HepG2 (cell line): Measurements from ENCODE around the gene PRMT7. TPM values are rescaled to one million over a fixed set of nuclear protein-coding genes. Genes with fewer than 3 reads are reported as not detected.

Experiments
- BORCS8-MEF2B ChIP-seq: sonication (generic); formaldehyde crosslinking; IDR thresholded peaks from 2 replicates; pipeline ENCODE4 v1.8.0; 2022; ENCODE audit warnings: mild to moderate bottlenecking, missing genetic modification reagents
- ETV5 ChIP-seq: IDR thresholded peaks from 2 replicates; pipeline ENCODE4 v1.6.1; 2018; ENCODE audit warnings: missing biosample characterization, missing genetic modification reagents, inconsistent platforms, borderline replicate concordance
- GATAD2A ChIP-seq: IDR thresholded peaks from 2 replicates; pipeline ENCODE4 v1.6.1; 2016
- GFI1 ChIP-seq: sonication (generic); formaldehyde crosslinking; IDR thresholded peaks from 2 replicates; pipeline ENCODE4 v1.5.0; 2020; ENCODE audit warnings: missing genetic modification reagents, mild to moderate bottlenecking, borderline replicate concordance
- HCFC1 ChIP-seq: fragments of 150-350 bp; IDR thresholded peaks from 2 replicates; pipeline ENCODE4 v1.6.1; 2014; ENCODE audit warnings: low read depth, low read length
- IKZF4 ChIP-seq: sonication (generic); formaldehyde crosslinking; IDR thresholded peaks from 2 replicates; pipeline ENCODE4 v1.5.1; 2020; ENCODE audit warnings: borderline replicate concordance, mild to moderate bottlenecking, low read depth, missing genetic modification reagents; ENCODE audit errors: not compliant biosample characterization
- NCOA2 ChIP-seq: sonication (generic); formaldehyde crosslinking; IDR thresholded peaks from 2 replicates; pipeline ENCODE4 v1.8.0; 2022; ENCODE audit warnings: inconsistent platforms
- RAD21 ChIP-seq: fragments of 450-650 bp; formaldehyde crosslinking; IDR thresholded peaks from 2 replicates; pipeline ENCODE4 v1.5.0; 2020; ENCODE audit warnings: mild to moderate bottlenecking
- SOX5 ChIP-seq: IDR thresholded peaks from 2 replicates; pipeline ENCODE4 v1.6.1; 2016; ENCODE audit warnings: borderline replicate concordance
- SOX6 ChIP-seq, 2 experiments: fragments of 450-650 bp in 1 of 2; sonication (generic) in 1 of 2; formaldehyde crosslinking in 1 of 2; IDR thresholded peaks; 2 replicates each; pipeline versions ENCODE4 v1.4.0 to v1.6.1; 2017 to 2020; ENCODE audit warnings: antibody characterized with exemption in 1 of 2, mild to moderate bottlenecking in 1 of 2, missing genetic modification reagents in 1 of 2
- SPEN ChIP-seq: sonication (generic); formaldehyde crosslinking; IDR thresholded peaks from 2 replicates; pipeline ENCODE4 v1.5.1; 2020; ENCODE audit warnings: low read depth, mild to moderate bottlenecking, missing genetic modification reagents
- ZNF292 ChIP-seq: sonication (generic); formaldehyde crosslinking; IDR thresholded peaks from 2 replicates; pipeline ENCODE4 v1.8.1; 2022; ENCODE audit warnings: mild to moderate bottlenecking, low read depth, missing genetic modification reagents, borderline replicate concordance
- ZNF563 ChIP-seq: sonication (generic); formaldehyde crosslinking; IDR thresholded peaks from 2 replicates; pipeline ENCODE4 v1.8.0; 2022; ENCODE audit warnings: mild to moderate bottlenecking, moderate library complexity, missing genetic modification reagents
- ZNF768 ChIP-seq: sonication (generic); formaldehyde crosslinking; IDR thresholded peaks from 2 replicates; pipeline ENCODE4 v1.4.0; 2020; ENCODE audit warnings: missing genetic modification reagents
- polyA plus RNA-seq, 8 experiments: library from polyadenylated mRNA; depleted of rRNA in 3 of 8; stranded (reverse) in 7 of 8; unstranded in 1 of 8; fragments of >200 nt; fragmentation: Illumina TruSeq in 4 of 8; extraction: Trizol in 4 of 8; gene quantifications; 2 replicates each; pipeline versions ENCODE4 v1.2.1 to v1.2.3, GENCODE V29; 2011 to 2016; ENCODE audit warnings: low read depth in 4 of 8, missing spikeins in 1 of 8, mixed read lengths in 1 of 8; ENCODE audit not compliant: insufficient read depth in 1 of 8
- total RNA-seq, 5 experiments: library from RNA; depleted of rRNA; stranded (reverse); fragments of >200 nt; fragmentation: Illumina TruSeq; extraction: Trizol; gene quantifications; 2 replicates each; pipeline ENCODE4 v1.2.3, GENCODE V29; 2016; ENCODE audit warnings: low read depth in 1 of 5
- TF ChIP-seq, protein P1 (sequence below): IDR thresholded peaks from 2 replicates; pipeline ENCODE4 v1.4.0; 2020; ENCODE audit warnings: mild to moderate bottlenecking, missing genetic modification reagents
- TF ChIP-seq, protein P2 (sequence below): IDR thresholded peaks from 2 replicates; pipeline ENCODE4 v1.6.1; 2016; ENCODE audit warnings: control low read depth
- TF ChIP-seq, protein P3 (sequence below): sonication (generic); formaldehyde crosslinking; IDR thresholded peaks from 2 replicates; pipeline ENCODE4 v1.5.1; 2020; ENCODE audit warnings: mild to moderate bottlenecking, missing genetic modification reagents, moderate library complexity
- TF ChIP-seq, protein P4 (sequence below): sonication (generic); formaldehyde crosslinking; IDR thresholded peaks from 2 replicates; pipeline ENCODE4 v1.5.1; 2020; ENCODE audit warnings: missing genetic modification reagents, mild to moderate bottlenecking, borderline replicate concordance

The PRMT7 gene
- total and polyA plus RNA-seq, 2 of the 13 experiments (the other 11 are each of a cell fraction or from before 2014, with no cell fraction given), result 47.5 to 55.0 TPM

DNA sequence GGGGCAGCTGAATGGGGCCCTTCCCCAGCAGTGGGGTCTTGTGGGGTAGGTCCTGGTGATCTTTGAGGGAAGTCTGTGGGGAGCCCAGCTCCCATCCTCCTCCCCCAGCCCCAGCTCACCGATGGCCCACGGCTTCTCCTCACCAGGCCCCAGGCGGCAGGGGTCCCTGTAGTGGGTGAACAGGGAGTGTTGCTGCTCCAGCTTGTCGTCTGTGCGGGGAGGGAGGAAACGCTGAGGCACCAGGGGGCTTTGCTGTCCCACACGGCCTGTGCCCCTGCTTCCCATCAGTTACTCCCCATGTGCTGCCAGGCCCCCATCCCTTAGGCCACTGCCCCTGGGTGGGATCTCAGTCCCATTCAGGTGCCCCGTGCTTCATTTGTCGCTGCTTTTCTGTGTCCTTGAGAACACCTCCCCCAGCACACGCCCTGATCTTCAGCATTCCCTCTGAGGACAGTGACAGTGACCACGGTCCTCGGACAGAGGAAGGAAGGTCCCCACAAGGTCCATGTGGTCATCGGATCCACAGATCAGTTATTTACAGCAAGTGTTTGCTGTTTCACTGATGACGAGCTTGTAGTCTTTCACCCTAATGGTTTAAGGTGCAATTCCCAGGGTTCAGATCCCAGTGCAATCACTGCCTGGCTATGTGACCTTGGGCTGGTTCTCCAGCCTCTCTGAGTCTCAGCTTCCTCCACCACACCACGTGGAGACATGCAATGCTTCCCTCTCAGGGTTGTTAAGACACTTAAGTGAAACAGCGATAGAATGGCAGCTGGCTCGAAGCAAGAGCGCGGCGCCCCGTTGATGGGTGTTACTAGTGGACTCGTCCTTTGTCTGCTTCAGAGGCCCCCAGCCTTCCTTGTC, 53.1 kb downstream of the PRMT7 start (continued):
- TF ChIP-seq, protein P1, sequence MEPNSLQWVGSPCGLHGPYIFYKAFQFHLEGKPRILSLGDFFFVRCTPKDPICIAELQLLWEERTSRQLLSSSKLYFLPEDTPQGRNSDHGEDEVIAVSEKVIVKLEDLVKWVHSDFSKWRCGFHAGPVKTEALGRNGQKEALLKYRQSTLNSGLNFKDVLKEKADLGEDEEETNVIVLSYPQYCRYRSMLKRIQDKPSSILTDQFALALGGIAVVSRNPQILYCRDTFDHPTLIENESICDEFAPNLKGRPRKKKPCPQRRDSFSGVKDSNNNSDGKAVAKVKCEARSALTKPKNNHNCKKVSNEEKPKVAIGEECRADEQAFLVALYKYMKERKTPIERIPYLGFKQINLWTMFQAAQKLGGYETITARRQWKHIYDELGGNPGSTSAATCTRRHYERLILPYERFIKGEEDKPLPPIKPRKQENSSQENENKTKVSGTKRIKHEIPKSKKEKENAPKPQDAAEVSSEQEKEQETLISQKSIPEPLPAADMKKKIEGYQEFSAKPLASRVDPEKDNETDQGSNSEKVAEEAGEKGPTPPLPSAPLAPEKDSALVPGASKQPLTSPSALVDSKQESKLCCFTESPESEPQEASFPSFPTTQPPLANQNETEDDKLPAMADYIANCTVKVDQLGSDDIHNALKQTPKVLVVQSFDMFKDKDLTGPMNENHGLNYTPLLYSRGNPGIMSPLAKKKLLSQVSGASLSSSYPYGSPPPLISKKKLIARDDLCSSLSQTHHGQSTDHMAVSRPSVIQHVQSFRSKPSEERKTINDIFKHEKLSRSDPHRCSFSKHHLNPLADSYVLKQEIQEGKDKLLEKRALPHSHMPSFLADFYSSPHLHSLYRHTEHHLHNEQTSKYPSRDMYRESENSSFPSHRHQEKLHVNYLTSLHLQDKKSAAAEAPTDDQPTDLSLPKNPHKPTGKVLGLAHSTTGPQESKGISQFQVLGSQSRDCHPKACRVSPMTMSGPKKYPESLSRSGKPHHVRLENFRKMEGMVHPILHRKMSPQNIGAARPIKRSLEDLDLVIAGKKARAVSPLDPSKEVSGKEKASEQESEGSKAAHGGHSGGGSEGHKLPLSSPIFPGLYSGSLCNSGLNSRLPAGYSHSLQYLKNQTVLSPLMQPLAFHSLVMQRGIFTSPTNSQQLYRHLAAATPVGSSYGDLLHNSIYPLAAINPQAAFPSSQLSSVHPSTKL (CRISPR knock-in tag), result 0 out of 2 replicates have a peak, but pooled peaks have one; percentile 29
- peak; percentile 48 for TF ChIP-seq ZNF768 (CRISPR knock-in tag)
- peak; percentile 8 for TF ChIP-seq IKZF4
- 0 out of 2 replicates have a peak, but pooled peaks have one; percentile 32 for TF ChIP-seq BORCS8-MEF2B (CRISPR knock-in tag)
- TF ChIP-seq ZNF563 (CRISPR knock-in tag), result peak; percentile 48; the same call in 1 of the 2 replicates
- 0 out of 2 replicates have a peak, but pooled peaks have one; percentile 9 for TF ChIP-seq GATAD2A (CRISPR knock-in tag)
- TF ChIP-seq ZNF292 (CRISPR knock-in tag), result peak; percentile 38; the same call in 1 of the 2 replicates
- TF ChIP-seq, protein P2, sequence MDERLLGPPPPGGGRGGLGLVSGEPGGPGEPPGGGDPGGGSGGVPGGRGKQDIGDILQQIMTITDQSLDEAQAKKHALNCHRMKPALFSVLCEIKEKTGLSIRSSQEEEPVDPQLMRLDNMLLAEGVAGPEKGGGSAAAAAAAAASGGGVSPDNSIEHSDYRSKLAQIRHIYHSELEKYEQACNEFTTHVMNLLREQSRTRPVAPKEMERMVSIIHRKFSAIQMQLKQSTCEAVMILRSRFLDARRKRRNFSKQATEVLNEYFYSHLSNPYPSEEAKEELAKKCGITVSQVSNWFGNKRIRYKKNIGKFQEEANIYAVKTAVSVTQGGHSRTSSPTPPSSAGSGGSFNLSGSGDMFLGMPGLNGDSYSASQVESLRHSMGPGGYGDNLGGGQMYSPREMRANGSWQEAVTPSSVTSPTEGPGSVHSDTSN (CRISPR knock-in tag), result no peak
- TF ChIP-seq RAD21, result no peak
- peak; percentile 28; the same call in 1 of the 2 replicates for TF ChIP-seq SPEN
- TF ChIP-seq SOX6 (IDR thresholded peaks at IDR 0.05), result no peak
- TF ChIP-seq SOX6 (CRISPR knock-in tag; IDR thresholded peaks at IDR 0.05), result no peak
- TF ChIP-seq NCOA2 (CRISPR knock-in tag), result no peak
- no peak for TF ChIP-seq SOX5
- 0 out of 2 replicates have a peak, but pooled peaks have one; percentile 7 for TF ChIP-seq ETV5 (CRISPR knock-in tag)
- TF ChIP-seq, protein P3, sequence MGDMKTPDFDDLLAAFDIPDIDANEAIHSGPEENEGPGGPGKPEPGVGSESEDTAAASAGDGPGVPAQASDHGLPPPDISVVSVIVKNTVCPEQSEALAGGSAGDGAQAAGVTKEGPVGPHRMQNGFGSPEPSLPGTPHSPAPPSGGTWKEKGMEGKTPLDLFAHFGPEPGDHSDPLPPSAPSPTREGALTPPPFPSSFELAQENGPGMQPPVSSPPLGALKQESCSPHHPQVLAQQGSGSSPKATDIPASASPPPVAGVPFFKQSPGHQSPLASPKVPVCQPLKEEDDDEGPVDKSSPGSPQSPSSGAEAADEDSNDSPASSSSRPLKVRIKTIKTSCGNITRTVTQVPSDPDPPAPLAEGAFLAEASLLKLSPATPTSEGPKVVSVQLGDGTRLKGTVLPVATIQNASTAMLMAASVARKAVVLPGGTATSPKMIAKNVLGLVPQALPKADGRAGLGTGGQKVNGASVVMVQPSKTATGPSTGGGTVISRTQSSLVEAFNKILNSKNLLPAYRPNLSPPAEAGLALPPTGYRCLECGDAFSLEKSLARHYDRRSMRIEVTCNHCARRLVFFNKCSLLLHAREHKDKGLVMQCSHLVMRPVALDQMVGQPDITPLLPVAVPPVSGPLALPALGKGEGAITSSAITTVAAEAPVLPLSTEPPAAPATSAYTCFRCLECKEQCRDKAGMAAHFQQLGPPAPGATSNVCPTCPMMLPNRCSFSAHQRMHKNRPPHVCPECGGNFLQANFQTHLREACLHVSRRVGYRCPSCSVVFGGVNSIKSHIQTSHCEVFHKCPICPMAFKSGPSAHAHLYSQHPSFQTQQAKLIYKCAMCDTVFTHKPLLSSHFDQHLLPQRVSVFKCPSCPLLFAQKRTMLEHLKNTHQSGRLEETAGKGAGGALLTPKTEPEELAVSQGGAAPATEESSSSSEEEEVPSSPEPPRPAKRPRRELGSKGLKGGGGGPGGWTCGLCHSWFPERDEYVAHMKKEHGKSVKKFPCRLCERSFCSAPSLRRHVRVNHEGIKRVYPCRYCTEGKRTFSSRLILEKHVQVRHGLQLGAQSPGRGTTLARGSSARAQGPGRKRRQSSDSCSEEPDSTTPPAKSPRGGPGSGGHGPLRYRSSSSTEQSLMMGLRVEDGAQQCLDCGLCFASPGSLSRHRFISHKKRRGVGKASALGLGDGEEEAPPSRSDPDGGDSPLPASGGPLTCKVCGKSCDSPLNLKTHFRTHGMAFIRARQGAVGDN (CRISPR knock-in tag), result peak; percentile 41
- TF ChIP-seq HCFC1, result no peak
- TF ChIP-seq GFI1 (CRISPR knock-in tag), result peak; percentile 70; the same call in 1 of the 2 replicates
- TF ChIP-seq, protein P4, sequence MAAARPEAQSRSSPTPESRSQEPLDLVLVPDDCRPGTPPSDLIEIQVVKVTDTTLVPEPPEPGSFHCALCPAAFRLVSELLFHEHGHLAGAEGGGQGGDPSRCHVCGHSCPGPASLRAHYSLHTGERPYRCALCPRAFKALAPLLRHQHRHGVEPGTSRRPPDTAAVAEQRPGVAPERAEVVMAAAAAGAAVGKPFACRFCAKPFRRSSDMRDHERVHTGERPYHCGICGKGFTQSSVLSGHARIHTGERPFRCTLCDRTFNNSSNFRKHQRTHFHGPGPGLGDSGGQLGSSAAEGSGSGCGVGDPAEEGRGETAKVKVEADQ (CRISPR knock-in tag), result 0 out of 2 replicates have a peak, but pooled peaks have one; percentile 38
